Stimulated activated CD4-positive, alpha-beta T cell treated with anti-CD3 and anti-CD28 coated beads, Interleukin-4, amount 100 ng/mL, for 48 hours (primary cell): ENCODE data around the gene PTPN14.

ENCODE experiments used
- DNase-seq, 2 donors: peaks; one replicate each; pipeline ENCODE4 v3.0.0-alpha.2; 2020; ENCODE audit warnings: low read depth in 2 of 2

Gene PTPN14

GRCh38 chr1:214427871-214428277 is 123.5 kb downstream of the PTPN14 start:
- DNase-seq, result peak; percentile 42 to 52

GRCh38 chr1:214426426-214426812 is 125.0 kb downstream of the PTPN14 start:
- DNase-seq, result no peak

GRCh38 chr1:214425716-214426425 is 125.5 kb downstream of the PTPN14 start:
- no peak for DNase-seq

DNA sequence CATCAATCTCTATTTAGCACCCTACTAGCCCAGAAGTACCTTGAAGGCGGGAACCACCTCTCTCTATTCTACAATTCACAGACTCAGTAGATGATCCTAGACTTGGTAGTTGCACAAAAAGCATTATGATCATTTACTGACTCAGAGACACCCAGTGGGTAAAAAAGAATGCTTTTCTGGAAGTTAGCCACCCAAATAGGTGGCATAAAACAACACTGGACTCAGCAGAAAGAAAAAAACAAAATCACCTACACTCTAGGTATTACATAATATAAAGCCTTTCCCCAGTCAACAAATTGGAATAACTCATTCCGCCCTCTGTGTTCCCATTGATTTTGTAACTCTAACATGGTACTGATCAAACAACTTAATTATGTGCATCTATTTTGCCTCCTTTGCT is 126.3 kb downstream of the PTPN14 start:
- no peak for DNase-seq

GRCh38 chr1:214423045-214423444 is 128.4 kb downstream of the PTPN14 start:
- no peak for DNase-seq

- DNase-seq, result no peak
Observed at GRCh38 chr1:214422137-214422671, 129.2 kb downstream of the PTPN14 start.

GRCh38 chr1:214420833-214421232 is 130.6 kb downstream of the PTPN14 start:
- DNase-seq, result no peak

DNA sequence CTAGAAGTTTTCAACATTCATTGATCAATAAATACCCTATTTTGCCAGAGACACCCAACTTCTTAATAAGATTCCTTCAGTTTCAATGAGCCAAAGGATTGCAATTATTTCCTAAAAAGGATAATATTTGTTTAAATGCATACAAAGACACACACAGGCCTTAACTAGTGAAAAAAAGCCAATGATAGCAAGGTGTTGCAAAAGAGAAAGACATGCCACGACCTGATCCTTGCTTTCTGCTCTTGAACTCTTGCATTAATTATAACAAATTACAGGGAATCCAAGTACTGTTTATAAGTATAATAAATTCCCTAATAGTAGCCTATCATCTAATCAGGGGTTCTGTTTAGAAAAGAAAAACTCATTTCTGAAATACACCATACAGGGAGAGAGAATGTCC is 131.1 kb downstream of the PTPN14 start:
- DNase-seq, result no peak

DNA sequence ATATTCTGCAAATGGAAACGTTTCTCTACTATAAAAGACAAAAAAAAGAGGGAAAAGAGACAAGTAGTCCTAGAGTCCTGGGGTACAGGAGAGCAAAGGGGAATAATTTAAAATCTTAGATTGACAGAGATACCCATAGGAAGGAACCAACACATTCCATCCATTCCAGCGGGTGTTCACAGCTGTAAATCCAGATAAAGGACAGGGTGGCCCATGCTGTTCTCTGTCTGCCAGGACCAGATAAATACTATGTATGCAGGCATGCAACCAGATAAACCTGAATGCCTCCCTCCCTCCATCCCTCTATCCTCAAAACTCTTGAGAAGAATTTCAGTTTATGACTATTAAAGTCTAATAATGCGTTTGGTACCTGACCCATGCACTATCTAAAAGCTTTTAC is 131.8 kb downstream of the PTPN14 start:
- no peak for DNase-seq

DNA sequence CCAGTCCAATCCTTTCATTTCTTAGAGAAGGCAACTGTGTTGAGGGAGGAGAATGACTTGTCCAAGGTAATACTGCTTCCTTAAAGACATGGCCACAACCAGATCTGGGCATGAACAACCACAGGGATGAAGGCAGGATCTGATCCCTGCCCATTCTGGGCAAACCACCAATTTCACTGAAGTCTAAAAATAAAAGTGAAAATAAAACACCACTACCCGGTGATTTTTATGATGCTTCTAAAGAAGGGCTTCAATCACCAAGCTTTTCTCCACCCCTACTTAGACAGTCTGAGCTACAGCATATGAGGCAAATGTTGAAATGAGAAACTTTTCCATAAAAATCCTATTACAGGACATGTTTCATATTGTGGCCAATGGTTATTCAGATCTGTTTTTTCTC is 133.0 kb downstream of the PTPN14 start:
- DNase-seq, result no peak

DNA sequence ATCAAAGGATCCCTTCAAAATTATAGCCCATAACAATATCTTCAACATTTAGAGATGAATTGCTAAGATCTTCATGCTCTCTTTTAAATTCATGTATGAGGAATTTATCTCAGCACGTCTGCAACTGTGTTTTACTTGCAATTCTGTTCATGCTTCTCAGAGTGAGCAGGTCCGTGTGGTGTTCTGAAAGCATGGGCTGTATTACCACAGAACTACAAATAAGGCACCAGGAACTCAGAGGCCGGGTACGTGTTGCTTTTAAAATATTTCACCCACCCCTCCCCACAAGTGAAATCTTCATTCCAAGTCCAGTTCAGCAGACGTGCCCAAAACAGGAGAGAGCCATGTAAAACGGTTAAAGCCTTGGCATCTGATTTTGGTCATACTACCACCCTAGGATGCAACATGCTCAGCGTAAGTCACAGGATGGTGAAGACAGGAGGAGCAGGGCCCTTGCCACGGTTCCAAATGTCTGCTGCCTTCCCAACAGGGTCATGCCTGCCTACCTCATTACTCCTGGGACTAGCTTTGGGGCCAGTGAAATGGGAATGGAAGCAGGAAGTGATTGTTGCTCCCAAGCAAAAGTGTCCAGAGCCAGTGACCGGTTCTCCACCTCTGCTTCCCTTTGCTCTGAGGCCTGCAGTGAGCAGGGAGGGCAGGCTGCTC is 133.7 kb downstream of the PTPN14 start:
- no peak for DNase-seq

DNA sequence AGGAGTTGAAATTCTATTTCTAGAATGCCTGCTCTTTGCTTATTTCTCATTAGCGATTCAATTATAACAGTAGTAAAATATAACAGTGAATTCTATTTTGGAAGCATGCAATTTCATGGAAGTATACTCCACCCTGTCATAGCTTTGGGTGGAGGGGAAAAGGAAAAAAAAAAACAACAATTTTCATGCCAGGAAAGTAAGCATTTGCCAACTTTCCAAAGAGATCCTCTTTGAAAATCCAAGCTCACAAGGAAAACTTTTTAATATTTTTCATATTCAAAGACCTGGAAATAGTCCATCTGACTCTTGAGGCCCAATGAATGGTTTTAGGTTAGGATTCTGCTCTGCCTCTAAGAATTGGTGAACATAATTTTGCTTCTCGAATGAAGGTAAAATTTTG is 134.5 kb downstream of the PTPN14 start:
- no peak for DNase-seq

DNA sequence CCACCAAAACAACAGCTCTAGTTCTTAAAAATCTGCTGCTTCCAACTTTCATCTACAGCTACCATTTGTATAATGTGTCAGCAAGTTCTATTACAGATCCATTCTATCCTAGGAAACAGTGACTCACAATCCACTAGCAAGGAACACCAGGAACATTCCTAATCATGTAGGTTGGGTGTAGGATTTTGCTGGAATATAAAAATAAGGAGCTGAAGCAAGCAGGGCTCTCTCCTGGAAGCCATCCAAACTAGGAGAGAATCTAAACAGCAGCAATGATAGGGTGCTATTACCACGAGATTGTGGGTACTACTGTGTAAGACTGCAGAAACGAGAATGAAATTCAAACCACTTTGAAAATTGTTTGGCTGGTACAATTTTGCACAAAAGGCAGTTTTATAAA is 135.0 kb downstream of the PTPN14 start:
- no peak for DNase-seq

DNA sequence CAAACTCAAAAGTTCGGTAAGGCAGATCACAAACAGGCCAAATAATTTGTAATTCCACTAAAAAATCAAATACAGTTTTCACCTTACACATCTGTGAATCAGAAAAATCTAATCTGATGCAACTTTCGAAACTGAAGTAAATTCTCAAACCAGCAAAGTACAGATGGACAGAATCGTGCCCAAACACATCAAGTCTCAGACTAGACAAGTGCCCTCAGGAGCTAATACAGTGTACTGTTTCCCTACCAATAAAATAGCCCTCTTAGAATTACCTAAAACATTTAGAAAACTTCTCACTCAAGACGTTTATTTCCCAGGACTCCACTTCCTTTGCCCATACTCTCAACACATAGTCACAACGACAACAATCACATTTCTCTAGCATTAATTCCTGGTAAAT is 136.3 kb downstream of the PTPN14 start:
- no peak for DNase-seq

GRCh38 chr1:214414691-214415090 is 136.7 kb downstream of the PTPN14 start:
- no peak for DNase-seq

DNA sequence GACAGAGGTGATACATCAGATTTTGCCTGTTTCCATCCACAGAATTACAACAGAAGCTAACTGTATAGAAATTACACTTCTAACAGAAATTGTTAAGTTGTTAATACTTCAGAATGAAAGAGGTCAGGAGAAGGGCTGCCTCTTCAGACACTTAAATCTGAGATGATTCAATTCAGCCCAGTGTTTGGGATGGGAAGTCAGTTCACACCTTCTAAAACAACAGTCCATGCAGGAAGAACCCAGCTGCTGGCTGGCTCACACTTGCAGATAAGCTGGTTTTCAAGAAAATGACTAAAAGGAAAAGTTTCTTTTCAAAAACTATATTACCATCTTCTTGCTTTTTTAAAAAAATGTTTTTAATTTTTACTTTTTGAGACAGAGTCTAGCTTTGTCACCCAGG is 138.1 kb downstream of the PTPN14 start:
- no peak for DNase-seq

GRCh38 chr1:214404571-214405213 is 146.7 kb downstream of the PTPN14 start:
- DNase-seq, result no peak

DNA sequence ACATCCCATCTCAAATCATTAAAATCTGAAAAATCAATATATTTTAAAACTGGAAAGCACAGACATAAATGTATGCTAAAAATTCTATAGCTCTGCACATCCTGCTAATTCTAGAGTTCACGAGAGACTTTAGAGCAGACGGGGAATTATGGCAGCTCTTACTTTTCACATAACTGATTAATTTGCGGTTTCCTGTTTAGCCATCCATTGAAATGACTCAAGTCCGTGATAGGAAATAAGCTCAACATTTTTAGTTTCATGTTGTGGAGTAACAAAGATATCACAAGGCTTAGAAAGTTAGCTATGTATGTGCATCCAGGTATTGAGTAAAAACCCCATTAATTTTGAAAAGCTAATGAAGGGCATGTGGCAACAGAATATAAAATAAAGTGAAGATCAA is 147.2 kb downstream of the PTPN14 start:
- DNase-seq, result no peak

GRCh38 chr1:214403431-214403830 is 148.0 kb downstream of the PTPN14 start:
- no peak for DNase-seq

GRCh38 chr1:214402613-214403083 is 148.8 kb downstream of the PTPN14 start:
- no peak for DNase-seq

DNA sequence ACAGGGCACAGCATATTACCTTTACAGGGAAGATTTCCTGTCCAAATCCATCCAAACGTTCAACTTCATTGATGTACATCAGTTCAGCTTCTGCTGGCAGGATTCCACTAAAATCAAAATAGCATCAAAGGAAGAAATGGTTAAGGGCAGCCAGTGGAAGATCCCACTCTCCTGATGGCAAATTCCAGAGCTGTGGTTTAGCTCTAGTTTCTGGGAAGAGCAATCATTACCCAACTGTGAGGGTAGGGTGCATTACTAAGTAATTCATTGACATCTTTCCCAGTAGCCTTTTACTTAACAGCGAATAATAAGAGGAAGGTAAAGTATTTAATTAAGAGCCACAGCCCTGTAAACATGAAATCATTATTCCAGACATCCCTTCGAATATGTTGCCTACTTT is 149.7 kb downstream of the PTPN14 start:
- DNase-seq, result no peak

- no peak for DNase-seq
Observed at GRCh38 chr1:214400131-214400530, 151.3 kb downstream of the PTPN14 start.

DNA sequence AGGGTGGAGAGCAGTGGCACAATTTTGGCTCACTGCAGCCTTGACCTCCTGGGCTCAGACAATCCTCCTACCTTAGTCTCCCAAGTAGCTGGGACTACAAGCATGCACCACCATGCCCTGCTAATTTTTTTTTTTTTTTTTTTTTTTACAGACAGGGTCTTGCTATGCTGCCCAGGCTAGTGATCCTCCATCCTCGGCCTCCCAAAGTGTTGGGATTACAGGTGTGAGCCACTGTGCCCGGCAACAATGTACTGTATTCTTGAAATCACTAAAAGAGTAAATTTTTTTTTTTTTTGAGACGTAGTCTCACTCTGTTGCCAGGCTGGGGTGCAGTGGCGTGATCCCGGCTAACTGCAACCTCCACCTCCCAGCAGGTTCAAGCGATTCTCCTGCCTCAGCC is 152.9 kb downstream of the PTPN14 start:
- DNase-seq, result no peak
